GM08714 (cell line): ENCODE measurements around the gene ZMAT3.
"Not testable (repeated sequence)": the region's sequence is repeated elsewhere in the genome, so short reads cannot be mapped to it uniquely, and the experiment has no call there.

Experiments
- H3K4me3 ChIP-seq: fragments of 200-500 bp; sonication (Bioruptor generic); 2 replicates; pipeline ENCODE4 v1.5.1; 2014; ENCODE audit warnings: mild to moderate bottlenecking, low read length, inconsistent platforms
- ZNF274 ChIP-seq: IDR thresholded peaks from 2 replicates; pipeline ENCODE4 v1.6.1; 2012; ENCODE audit warnings: mild to moderate bottlenecking, low read depth, low read length

Gene ZMAT3

DNA sequence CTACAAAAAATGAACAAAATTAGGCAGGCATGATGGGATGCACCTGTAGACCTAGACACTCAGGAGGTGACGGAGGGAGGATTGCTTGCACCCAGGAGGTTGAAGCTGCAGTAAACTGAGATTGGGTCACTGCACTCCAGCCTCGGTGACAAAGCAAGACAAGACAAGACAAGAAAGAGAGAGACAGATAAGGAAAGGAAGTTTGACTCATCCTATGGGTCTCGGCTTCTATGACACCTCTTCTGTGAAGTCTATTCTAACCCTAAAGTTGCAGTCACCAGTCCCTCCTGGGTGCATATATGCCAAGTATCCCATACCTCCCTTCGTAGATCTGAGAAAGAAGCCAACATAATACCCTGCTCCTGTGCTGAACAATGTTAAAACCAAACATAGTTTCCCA lies 7.9 kb upstream of the ZMAT3 start:
- no peak overlapping the region for H3K4me3 ChIP-seq
- TF ChIP-seq ZNF274: no peak

DNA sequence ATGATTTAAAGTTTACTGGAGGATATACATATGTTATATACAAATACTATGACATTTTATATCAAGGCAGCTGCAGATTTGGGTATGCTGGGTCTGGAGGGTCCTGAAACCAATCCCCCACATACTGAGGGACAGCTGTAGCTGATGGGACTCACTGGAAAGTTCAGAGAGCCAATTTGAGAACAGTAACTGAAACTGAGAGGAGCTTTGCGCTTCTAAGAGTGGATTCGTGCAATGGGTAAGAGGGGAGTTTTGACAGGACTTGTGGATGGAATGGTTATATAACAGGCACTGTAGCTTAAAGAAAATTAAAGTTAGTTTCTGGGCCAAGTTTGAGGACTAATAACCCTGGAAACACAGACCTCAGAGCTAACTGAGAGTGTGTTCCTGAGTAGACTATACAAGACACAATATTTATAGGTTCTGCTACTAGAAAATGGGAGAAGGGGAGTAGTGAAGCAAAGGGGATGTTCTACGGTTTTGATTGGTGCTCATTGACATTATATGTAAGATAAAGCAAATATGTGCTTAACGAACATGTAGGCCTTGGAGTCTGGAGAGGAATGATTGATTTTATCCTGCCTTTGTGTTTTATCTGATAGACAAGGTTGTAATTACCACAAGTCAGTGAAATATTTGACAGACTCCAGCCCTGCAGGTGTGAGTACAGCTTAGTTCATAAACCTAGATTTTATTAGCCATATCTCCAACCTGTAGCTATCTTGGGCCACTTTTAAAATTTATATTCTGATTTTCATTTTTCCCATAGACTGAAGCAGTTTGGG lies 4.8 kb upstream of the ZMAT3 start:
- TF ChIP-seq ZNF274: no peak
- H3K4me3 ChIP-seq: peak overlapping the region; percentile 28; the same call in 1 of the 2 replicates

DNA sequence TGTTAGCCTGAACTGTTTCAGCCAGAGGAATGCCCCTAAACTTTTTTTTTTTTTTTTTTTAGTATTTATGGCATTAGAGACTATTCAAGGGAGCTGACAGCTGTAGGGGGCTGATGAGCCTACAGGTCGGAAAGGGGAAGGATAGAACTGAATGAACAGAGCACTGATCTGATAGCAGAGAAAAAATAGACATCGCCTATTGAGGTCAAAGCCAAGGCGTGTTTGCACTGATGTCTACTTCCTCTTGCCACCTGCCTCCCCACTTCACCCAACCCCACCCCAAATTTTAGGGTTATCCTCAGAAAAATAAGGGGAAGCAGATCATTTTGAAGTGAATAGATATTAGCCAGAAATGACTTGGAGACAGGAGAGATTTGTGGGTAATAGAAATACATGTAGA lies 3.0 kb upstream of the ZMAT3 start:
- H3K4me3 ChIP-seq: no peak overlapping the region
- no peak for TF ChIP-seq ZNF274

DNA sequence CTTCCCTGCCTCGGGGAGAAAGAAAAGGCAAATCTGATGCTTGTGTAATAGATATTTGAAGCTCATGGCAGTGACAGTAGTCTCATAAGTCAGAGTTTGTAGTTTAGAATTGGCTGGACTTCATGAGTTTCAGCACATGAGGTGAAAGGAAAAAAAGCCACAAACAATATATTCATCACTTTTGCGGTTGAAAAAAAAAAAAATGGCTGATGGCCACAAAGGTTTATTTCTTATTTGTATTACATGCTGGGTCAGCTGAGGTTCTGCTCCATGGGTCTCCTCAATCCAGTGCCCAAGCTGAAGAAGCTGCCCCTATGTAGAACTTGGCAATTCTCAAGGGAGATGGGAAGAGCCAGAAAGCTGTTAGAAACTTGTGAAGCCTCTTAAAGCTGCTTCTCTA lies 2.2 kb upstream of the ZMAT3 start:
- TF ChIP-seq ZNF274: no peak

DNA sequence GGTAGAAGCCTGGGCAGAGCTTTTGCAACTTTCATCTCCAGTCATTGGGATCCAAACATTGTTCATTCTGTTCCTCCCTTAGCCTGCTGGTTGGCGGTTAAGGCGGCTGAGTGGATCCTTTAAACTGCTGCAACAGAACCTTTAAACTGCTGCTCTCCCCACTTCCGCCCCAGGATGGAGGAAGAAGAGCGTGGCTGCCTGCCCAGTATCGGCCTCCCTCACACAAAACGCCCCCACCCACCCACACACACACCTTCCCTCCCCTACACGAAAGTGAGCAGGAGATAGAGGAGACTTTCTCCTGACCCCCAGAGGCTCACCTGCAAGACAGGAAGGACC lies 460 bp upstream of the ZMAT3 start:
- peak overlapping the region; percentile 86; the same call in 1 of the 2 replicates for H3K4me3 ChIP-seq
- no peak for TF ChIP-seq ZNF274

More for the DNA sequence above, 2.2 kb upstream of the ZMAT3 start:
- H3K4me3 ChIP-seq: no peak overlapping the region; the same call in 1 of the 2 replicates

DNA sequence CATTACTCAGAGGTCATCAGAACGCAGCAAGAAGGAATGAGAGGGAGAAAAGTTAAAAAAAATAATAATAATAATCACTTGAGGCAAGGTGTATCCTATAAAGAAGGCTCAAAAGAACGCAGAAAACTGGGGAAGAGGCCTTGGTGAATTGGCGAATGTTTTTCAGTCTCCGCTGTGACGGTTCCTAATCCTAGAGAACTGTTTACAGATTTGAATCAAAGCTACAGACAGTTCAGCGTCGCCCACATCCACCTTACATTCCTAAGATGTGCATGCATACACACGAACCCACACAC lies 634 bp downstream of the ZMAT3 start:
- peak overlapping the region; percentile 86 for H3K4me3 ChIP-seq
- TF ChIP-seq ZNF274: no peak

DNA sequence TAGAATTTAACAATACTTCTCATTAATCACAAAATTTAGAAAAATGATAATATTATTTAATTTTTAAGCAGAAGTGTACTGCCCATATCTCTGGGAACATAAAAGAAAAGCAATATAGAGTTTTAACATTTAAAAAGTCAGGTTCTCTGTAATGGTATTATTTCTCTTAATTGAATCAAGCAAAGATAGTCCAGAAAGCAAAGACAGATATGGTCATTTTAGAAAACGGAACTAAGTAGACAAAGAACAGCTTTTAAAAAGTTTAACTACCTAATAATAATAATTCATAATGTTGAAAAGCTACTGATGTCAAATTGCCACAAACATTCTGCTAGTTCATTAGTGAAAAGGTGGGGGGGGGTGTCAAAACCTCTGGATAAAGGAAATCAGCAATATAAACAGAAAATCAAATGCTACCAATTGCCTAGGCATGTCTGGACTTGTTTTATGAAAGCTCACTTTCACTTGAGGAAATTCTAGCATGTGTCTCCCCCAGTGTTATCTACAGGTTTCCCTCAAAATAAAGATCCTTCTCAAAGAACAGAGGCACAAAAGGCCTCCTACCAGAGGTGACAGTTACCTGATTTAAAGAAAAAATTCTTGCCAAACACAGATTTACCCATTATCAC lies 1.7 kb downstream of the ZMAT3 start:
- no peak for TF ChIP-seq ZNF274
- H3K4me3 ChIP-seq: peak overlapping the region; percentile 86; the same call in 1 of the 2 replicates

DNA sequence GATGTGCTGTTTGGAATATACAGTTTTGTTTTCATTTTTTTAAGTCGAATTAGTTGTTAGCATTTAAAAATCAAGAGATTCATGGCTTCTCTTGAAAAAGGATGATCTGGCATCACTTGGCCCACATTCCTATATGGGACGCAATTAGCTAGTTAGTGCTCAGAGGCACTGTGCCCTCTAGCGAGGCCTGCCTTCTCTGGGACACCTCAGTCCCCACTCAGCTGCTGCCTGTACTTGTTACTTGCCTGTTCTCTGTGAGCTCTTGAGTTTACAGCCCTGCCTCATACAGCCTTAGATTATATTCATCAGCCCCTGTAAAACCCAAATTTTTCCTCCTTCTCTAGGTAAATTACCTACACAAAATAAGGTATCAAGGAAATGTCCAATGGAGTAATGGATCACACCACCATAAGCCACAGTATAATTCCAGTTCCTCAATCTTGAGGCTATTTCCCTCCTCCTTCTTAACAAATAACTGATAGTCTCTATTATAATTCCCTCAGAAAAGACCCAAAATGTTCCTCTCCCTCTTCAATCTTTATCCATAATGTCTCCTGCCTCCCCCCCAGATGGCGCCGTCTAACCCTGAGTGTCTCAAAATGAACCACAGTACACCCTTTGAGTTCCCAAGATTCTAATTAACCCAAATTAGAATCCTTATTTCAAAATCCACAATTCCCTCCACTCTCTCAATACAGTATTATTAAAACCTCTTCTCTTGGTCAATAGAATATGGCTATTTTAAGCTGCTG lies 2.7 kb downstream of the ZMAT3 start:
- no peak for TF ChIP-seq ZNF274
- H3K4me3 ChIP-seq: peak overlapping the region; percentile 86

DNA sequence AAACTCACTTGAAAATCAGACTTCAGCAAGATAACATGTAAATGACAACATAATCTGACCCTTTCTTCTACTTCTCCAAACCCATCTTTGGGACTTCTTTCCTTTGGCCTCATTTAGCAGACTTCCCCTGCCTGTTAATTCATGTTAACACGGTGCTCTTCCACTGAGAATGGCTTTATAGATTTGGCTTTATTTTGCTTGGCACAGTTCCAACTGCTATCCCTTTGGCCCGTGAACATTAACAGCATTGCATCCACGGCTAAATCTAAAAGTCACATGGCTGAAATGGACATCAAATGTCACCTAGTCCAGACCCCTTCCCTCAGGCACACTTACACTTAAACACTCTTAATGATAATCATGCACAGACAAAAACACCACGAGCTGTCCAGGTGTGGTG lies 3.8 kb downstream of the ZMAT3 start:
- no peak overlapping the region for H3K4me3 ChIP-seq
- TF ChIP-seq ZNF274: no peak

DNA sequence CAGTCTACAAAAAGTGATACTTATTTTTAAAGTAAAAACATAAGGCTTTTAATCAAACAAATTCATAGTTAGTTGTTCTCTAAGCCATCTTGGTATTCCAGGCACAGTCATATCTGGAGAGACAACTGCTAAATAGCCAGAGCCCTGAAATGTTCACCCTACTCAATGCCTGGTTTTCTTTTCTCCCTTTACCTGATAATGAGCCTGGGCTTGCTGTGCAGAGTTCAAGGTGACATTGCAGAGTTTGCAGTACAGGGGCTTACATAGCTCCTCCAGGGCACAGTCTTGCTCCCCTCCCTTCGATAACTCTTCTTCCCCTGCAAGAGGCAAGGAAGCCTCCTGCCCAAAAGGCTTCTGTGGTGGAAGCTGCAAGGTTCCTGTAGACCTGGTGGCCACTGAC lies 4.3 kb downstream of the ZMAT3 start:
- H3K4me3 ChIP-seq: no peak overlapping the region
- no peak for TF ChIP-seq ZNF274

DNA sequence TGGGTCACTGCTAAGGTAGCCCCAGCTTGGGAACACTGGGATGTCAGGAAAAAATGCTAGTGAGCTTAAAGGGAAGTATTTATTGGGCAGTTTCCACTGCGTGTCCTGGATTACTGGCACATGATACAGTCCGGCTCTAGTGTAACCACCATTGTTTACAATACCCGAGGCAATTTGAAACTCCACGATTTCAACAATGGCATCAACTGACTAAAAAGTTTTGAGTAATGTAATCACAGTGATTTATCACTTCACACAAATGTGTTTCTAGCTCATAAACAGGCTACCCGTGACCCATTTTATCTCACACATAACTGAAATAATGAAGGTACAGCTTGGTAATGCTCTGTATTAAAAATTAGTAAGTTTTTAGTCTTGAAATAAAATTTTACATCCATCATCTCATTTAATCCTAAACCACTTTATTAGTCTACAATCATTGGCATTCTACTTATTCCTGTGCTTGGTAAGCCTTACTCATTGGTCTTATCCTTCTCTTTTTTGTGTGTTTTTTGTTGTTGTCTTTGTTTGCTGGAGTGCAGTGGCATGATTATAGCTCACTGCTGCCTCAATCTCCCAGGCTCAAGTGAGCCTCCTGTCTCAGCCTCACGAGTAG lies 7.6 kb downstream of the ZMAT3 start:
- TF ChIP-seq ZNF274: no peak

DNA sequence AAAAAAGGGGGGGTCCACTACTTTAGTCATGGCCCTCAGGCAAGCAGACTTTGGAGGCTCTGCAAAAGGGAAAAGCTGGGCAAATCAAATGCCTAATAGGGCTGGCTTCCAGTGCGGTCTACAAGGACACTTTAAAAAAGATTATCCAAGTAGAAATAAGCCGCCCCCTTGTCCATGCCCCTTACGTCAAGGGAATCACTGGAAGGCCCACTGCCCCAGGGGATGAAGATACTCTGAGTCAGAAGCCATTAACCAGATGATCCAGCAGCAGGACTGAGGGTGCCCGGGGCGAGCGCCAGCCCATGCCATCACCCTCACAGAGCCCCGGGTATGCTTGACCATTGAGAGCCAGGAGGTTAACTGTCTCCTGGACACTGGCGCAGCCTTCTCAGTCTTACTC lies 15.3 kb downstream of the ZMAT3 start:
- no peak for TF ChIP-seq ZNF274
- H3K4me3 ChIP-seq: no peak overlapping the region

More for the DNA sequence above, 7.6 kb downstream of the ZMAT3 start:
- no peak overlapping the region for H3K4me3 ChIP-seq

DNA sequence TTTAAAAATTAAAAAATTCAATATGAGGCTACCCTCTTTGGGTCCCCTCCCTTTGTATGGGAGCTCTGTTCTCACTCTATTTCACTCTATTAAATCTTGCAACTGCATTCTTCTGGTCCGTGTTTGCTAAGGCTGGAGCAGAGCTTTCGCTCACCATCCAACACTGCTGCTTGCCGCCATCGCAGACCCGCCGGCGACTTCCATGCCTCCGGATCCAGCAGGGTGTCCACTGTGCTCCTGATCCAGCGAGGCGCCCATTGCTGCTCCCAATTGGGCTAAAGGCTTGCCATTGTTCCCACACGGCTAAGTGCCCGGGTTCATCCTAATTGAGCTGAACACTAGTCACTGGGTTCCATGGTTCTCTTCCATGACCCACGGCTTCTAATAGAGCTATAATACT lies 17.0 kb downstream of the ZMAT3 start:
- H3K4me3 ChIP-seq: not testable (repeated sequence)

DNA sequence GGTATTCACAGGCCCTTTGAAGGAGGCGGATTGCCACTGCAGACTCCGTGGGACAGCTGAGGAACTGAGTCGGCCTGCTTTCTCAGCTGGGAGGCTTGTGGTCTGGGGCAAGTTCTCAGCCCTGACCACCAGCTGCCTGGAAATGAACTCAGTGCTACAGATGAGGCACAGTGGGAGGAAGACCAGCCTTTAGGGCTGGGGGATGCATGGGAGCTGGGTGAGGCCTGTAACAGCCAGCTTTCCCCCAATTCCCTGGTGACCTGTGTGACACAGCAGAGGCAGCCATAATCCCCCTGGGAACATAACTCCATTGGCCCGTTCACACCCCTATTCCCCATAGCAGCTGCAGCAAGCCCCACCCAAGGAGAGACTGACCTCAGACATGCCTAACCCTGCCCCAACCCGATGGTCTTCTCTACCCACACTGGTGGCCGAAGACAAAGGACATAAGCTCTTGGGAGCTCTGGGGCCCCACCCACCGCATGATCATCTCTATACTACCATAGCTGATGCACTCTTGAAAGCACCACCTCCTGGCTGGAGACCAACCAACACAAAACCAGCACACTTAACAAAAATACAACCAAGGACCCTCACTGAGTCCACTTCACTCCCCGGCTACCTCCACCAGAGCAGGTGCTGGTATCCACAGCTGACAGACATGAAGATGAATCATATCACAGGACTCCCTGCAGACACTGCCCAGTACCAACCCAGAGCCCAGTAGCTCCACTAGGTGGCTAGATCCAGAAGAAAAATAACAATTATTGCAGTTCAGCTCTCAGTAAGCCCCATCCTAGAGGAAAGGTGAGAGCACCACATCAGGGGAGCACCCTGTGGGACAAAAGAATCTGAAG lies 24.9 kb downstream of the ZMAT3 start:
- peak overlapping the region; percentile 31; the same call in 1 of the 2 replicates for H3K4me3 ChIP-seq
- TF ChIP-seq ZNF274: no peak
